HCT116 (cell line): ENCODE measurements around the gene ACER2. TPM values are rescaled to one million over a fixed set of nuclear protein-coding genes. Genes with fewer than 3 reads are reported as not detected.
A peak's percentile ranks its signal among the peaks of the same experiment; 100 is the strongest.

Source experiments
- ATAC-seq: fragments of 200-7000 bp; cut with Tn5 transposase; 2 replicates; pipeline ENCODE4 v1.9.1; 2020; ENCODE audit warnings: mild to moderate bottlenecking, moderate library complexity
- BruUV-seq: library from RNA; stranded (reverse); fragments of 400-500 nt; replicated peaks from 2 replicates; lab custom pipeline; 2021; lab: Mats Ljungman, UMichigan
- CTCF ChIA-PET: fragments of 300-600 bp; sonication (Branson Sonifier 250); formaldehyde crosslinking; loops from one replicate; lab custom pipeline; 2021; ENCODE audit warnings: antibody characterized with exemption; lab: Charles Lee
- POLR2A ChIA-PET: fragments of 300-600, 350-600 bp; sonication (Branson Sonifier 250); formaldehyde crosslinking; loops from one replicate; lab custom pipeline; 2021; ENCODE audit warnings: antibody characterized with exemption; lab: Charles Lee
- RAD21 ChIA-PET, 2 experiments: fragments of 300-600 bp; sonication (Branson Sonifier 250); formaldehyde crosslinking; loops; one replicate each; lab custom pipeline; 2023; ENCODE audit warnings: low total read pairs in 2 of 2; ENCODE audit not compliant: uncharacterized antibody in 2 of 2, unreplicated experiment in 2 of 2, low non-redundant PET in 1 of 2; lab: Charles Lee
- DNase-seq: peaks from one replicate; pipeline ENCODE4 v3.0.0-alpha.2; 2010; ENCODE audit warnings: low read depth, low spot score
- H2AFZ ChIP-seq: fragments of 200-600 bp; shearing (Covaris generic), sonication (generic); 2 replicates; pipeline ENCODE4 v1.6.1; 2017; ENCODE audit warnings: low read depth, mixed run types, mixed read lengths, antibody characterized with exemption, low read length; ENCODE audit not compliant: poor library complexity, severe bottlenecking
- H3K27ac ChIP-seq: 2 replicates; pipeline ENCODE4 v1.5.1; 2012; ENCODE audit warnings: low read depth, low read length
- H3K27me3 ChIP-seq: fragments of 200-600 bp; sonication (generic); 2 replicates; pipeline ENCODE4 v1.6.1; 2016; ENCODE audit warnings: mixed run types, low read length, mixed read lengths; ENCODE audit not compliant: insufficient read depth
- H3K36me3 ChIP-seq, 2 experiments: fragments of 200-500 bp in 1 of 2; fragments of 200-600 bp in 1 of 2; sonication (Bioruptor generic) in 1 of 2; sonication (generic) in 1 of 2; 2 replicates each; pipeline versions ENCODE4 v1.5.1 to v1.6.1; 2014 to 2016; ENCODE audit warnings: low read length in 2 of 2, inconsistent platforms in 1 of 2, mixed read lengths in 1 of 2, mixed run types in 1 of 2; ENCODE audit not compliant: insufficient read depth in 2 of 2, control insufficient read depth in 1 of 2
- H3K4me1 ChIP-seq, 2 experiments: fragments of 200-600 bp in 1 of 2; sonication (generic) in 1 of 2; 2 replicates each; pipeline versions ENCODE4 v1.5.1 to v1.6.1; 2012 to 2017; ENCODE audit warnings: low read length in 2 of 2, inconsistent platforms in 1 of 2, mild to moderate bottlenecking in 1 of 2, mixed read lengths in 1 of 2, mixed run types in 1 of 2, moderate library complexity in 1 of 2; ENCODE audit not compliant: insufficient read depth in 2 of 2, control insufficient read depth in 1 of 2
- H3K4me2 ChIP-seq: fragments of 200-600 bp; sonication (generic); 2 replicates; pipeline ENCODE4 v1.6.1; 2017; ENCODE audit warnings: mixed run types, low read length, mixed read lengths
- H3K4me3 ChIP-seq, 2 experiments: fragments of 200-600 bp in 1 of 2; sonication (generic) in 1 of 2; replicated peaks in 1 of 2; 2 replicates each; pipeline ENCODE4 v1.5.1; 2011 to 2016; ENCODE audit warnings: low read length in 2 of 2, control low read depth in 1 of 2, low read depth in 1 of 2, mild to moderate bottlenecking in 1 of 2, mixed read lengths in 1 of 2, mixed run types in 1 of 2
- H3K79me2 ChIP-seq: fragments of 200-600 bp; sonication (generic); 2 replicates; pipeline ENCODE4 v1.6.1; 2017; ENCODE audit warnings: mild to moderate bottlenecking, mixed run types, low read length, moderate library complexity, mixed read lengths; ENCODE audit not compliant: insufficient read depth
- H3K9ac ChIP-seq: fragments of 200-600 bp; sonication (generic); 2 replicates; pipeline ENCODE4 v1.6.1; 2016; ENCODE audit warnings: low read length, mixed read lengths
- H3K9me2 ChIP-seq: fragments of 200-600 bp; sonication (generic), shearing (Covaris generic); 2 replicates; pipeline ENCODE4 v1.6.1; 2017; ENCODE audit warnings: mixed run types, mild to moderate bottlenecking, moderate library complexity; ENCODE audit not compliant: insufficient read depth
- H3K9me3 ChIP-seq, 2 experiments: fragments of 200-500 bp in 1 of 2; fragments of 200-600 bp in 1 of 2; sonication (Bioruptor generic) in 1 of 2; sonication (generic) in 1 of 2; 2 replicates each; pipeline ENCODE4 v1.6.1; 2014 to 2017; ENCODE audit warnings: low read length in 2 of 2, mixed read lengths in 2 of 2, inconsistent platforms in 1 of 2, low read depth in 1 of 2, mild to moderate bottlenecking in 1 of 2, mixed run types in 1 of 2, moderate library complexity in 1 of 2; ENCODE audit not compliant: control insufficient read depth in 1 of 2, insufficient read depth in 1 of 2
- H4K20me1 ChIP-seq: fragments of 200-600 bp; sonication (generic), shearing (Covaris generic); 2 replicates; pipeline ENCODE4 v1.6.1; 2017; ENCODE audit warnings: mixed run types, mild to moderate bottlenecking, moderate library complexity; ENCODE audit not compliant: insufficient read depth
- CBX3 ChIP-seq: IDR thresholded peaks from 2 replicates; pipeline ENCODE4 v1.6.1; 2012; ENCODE audit warnings: low read depth
- EZH2phosphoT487 ChIP-seq: fragments of 200-600 bp; IDR thresholded peaks from 2 replicates; pipeline ENCODE4 v1.6.1; 2018; ENCODE audit warnings: antibody characterized with exemption, borderline replicate concordance
- POLR2A ChIP-seq: IDR thresholded peaks from 2 replicates; pipeline ENCODE4 v1.7.0; 2011; ENCODE audit warnings: borderline replicate concordance; ENCODE audit not compliant: insufficient read depth, insufficient read length; ENCODE audit errors: extremely low read depth
- SIN3A ChIP-seq: IDR thresholded peaks from 2 replicates; pipeline ENCODE4 v1.6.1; 2012; ENCODE audit warnings: low read depth
- SP1 ChIP-seq: IDR thresholded peaks from 2 replicates; pipeline ENCODE4 v1.6.1; 2012; ENCODE audit warnings: low read depth
- ZNF274 ChIP-seq: fragments of 200-500 bp; sonication (Bioruptor generic); IDR thresholded peaks from 2 replicates; pipeline ENCODE4 v1.6.1; 2014; ENCODE audit warnings: mild to moderate bottlenecking, low read depth, low read length, inconsistent platforms
- intact Hi-C: fragments of 100-400 bp; cut with micrococcal nuclease; formaldehyde crosslinking; loops from 2 replicates; pipeline ENCODE4 v1.10.0; 2022
- total RNA-seq: library from RNA; stranded (reverse); gene quantifications from one replicate; pipeline ENCODE4 v1.2.1, GENCODE V29; 2021; ENCODE audit not compliant: unreplicated experiment
- TF ChIP-seq, protein P1 (sequence below), 3 experiments: fragments of 200-600 bp in 1 of 3; sonication (generic) in 1 of 3; IDR thresholded peaks in 2 of 3; conservative IDR thresholded peaks in 1 of 3; 2 replicates each; pipeline ENCODE4 v1.5.1; 2012 to 2017; ENCODE audit warnings: low read depth in 2 of 3, low read length in 2 of 3, antibody characterized with exemption in 1 of 3, borderline replicate concordance in 1 of 3, control low read depth in 1 of 3, mild to moderate bottlenecking in 1 of 3, mixed read lengths in 1 of 3, mixed run types in 1 of 3, moderate library complexity in 1 of 3; ENCODE audit not compliant: insufficient read depth in 1 of 3
- TF ChIP-seq, protein P2 (sequence below): IDR thresholded peaks from 2 replicates; pipeline ENCODE4 v1.6.1; 2012; ENCODE audit warnings: low read depth

Gene ACER2
- total RNA-seq, 1 experiment from 2014 or later: 4.3 TPM

- Histone ChIP-seq H3K27me3 (no peaks in the 10 kb centered on the region), H3K79me2 (no peaks in the 10 kb centered on the region), H4K20me1 (no peaks in the 10 kb centered on the region), H3K27ac (no peak overlapping the region), H3K9me3 (no peaks in the 10 kb centered on the region), H3K4me1 (peaks cover 9 to 29% of the 10 kb centered on the region in 2 experiments), H3K9ac (no peak overlapping the region), H2AFZ (no peak overlapping the region), H3K36me3 (no peaks in the 10 kb centered on the region), H3K4me3 (peak overlapping the region; percentile 78 to 88), H3K4me2 (peak overlapping the region; percentile 100), H3K9me2 (no peaks in the 10 kb centered on the region)
- POLR2A ChIA-PET: no interaction called here
- no peak for ATAC-seq
- RAD21 ChIA-PET: no interaction called here
- DNase-seq: no peak
- BruUV-seq: no TSS peak
- no peak for TF ChIP-seq CBX3
- TF ChIP-seq, protein P1, sequence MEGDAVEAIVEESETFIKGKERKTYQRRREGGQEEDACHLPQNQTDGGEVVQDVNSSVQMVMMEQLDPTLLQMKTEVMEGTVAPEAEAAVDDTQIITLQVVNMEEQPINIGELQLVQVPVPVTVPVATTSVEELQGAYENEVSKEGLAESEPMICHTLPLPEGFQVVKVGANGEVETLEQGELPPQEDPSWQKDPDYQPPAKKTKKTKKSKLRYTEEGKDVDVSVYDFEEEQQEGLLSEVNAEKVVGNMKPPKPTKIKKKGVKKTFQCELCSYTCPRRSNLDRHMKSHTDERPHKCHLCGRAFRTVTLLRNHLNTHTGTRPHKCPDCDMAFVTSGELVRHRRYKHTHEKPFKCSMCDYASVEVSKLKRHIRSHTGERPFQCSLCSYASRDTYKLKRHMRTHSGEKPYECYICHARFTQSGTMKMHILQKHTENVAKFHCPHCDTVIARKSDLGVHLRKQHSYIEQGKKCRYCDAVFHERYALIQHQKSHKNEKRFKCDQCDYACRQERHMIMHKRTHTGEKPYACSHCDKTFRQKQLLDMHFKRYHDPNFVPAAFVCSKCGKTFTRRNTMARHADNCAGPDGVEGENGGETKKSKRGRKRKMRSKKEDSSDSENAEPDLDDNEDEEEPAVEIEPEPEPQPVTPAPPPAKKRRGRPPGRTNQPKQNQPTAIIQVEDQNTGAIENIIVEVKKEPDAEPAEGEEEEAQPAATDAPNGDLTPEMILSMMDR (IDR thresholded peaks at IDR 0.05 in 2 of 3, conservative IDR thresholded peaks at IDR 0.05 in 1 of 3; ENCODE audit: borderline replicate concordance in 1 of 3, insufficient read depth in 1 of 3, low read depth in 2 of 3, low read length in 2 of 3): no peak
- TF ChIP-seq, protein P2, sequence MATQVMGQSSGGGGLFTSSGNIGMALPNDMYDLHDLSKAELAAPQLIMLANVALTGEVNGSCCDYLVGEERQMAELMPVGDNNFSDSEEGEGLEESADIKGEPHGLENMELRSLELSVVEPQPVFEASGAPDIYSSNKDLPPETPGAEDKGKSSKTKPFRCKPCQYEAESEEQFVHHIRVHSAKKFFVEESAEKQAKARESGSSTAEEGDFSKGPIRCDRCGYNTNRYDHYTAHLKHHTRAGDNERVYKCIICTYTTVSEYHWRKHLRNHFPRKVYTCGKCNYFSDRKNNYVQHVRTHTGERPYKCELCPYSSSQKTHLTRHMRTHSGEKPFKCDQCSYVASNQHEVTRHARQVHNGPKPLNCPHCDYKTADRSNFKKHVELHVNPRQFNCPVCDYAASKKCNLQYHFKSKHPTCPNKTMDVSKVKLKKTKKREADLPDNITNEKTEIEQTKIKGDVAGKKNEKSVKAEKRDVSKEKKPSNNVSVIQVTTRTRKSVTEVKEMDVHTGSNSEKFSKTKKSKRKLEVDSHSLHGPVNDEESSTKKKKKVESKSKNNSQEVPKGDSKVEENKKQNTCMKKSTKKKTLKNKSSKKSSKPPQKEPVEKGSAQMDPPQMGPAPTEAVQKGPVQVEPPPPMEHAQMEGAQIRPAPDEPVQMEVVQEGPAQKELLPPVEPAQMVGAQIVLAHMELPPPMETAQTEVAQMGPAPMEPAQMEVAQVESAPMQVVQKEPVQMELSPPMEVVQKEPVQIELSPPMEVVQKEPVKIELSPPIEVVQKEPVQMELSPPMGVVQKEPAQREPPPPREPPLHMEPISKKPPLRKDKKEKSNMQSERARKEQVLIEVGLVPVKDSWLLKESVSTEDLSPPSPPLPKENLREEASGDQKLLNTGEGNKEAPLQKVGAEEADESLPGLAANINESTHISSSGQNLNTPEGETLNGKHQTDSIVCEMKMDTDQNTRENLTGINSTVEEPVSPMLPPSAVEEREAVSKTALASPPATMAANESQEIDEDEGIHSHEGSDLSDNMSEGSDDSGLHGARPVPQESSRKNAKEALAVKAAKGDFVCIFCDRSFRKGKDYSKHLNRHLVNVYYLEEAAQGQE: no peak
- no peak for TF ChIP-seq SIN3A
- no peak for TF ChIP-seq POLR2A
- TF ChIP-seq SP1: no peak
- TF ChIP-seq EZH2phosphoT487: no peak
- TF ChIP-seq ZNF274: no peak
- CTCF ChIA-PET: no interaction called here
- intact Hi-C loops: no loop called here
These were observed 1.3 kb downstream of the ACER2 start for GRCh38 chr9:19410195-19410503.
